Measurements from ENCODE around the gene CATSPERD.

The CATSPERD gene

GRCh38 chr19:5788422-5788821, 68.0 kb downstream of the CATSPERD start:
- no peak for DNase-seq

GRCh38 chr19:5789351-5789761, 68.9 kb downstream of the CATSPERD start:
- DNase-seq = no peak

DNA sequence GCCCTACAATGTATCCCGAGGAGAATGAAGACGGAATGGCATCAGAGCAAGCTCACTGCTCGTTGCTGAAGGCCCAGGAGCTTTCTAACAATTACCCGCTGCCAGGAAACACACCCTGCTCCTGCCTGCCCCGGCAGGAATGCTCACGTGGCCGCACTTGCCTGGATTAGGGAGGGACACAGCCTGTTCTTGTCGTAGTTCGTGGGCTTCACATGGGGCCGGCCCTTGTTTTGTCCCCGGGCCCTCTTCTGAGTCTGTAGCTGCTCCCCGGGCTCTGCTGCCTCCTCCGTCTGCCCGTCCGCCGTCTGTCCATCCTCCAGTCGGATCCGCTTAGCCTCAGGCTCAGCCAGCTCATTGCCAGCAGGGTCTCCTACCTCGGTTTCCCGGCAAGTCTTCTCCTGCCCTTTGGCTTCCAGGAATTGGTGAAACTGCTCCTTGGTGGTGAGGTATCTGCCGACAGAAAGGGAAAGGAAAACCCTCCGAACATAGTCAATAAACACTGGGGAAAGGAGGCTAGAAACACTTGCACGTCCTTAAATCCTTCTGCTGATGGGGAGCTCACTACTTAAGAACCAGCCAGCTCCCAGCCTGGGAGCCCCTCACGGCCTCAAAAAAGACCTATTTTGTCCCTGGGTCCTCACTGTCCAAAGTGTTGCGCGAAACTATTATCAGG, 69.6 kb downstream of the CATSPERD start:
- no peak for DNase-seq

DNA sequence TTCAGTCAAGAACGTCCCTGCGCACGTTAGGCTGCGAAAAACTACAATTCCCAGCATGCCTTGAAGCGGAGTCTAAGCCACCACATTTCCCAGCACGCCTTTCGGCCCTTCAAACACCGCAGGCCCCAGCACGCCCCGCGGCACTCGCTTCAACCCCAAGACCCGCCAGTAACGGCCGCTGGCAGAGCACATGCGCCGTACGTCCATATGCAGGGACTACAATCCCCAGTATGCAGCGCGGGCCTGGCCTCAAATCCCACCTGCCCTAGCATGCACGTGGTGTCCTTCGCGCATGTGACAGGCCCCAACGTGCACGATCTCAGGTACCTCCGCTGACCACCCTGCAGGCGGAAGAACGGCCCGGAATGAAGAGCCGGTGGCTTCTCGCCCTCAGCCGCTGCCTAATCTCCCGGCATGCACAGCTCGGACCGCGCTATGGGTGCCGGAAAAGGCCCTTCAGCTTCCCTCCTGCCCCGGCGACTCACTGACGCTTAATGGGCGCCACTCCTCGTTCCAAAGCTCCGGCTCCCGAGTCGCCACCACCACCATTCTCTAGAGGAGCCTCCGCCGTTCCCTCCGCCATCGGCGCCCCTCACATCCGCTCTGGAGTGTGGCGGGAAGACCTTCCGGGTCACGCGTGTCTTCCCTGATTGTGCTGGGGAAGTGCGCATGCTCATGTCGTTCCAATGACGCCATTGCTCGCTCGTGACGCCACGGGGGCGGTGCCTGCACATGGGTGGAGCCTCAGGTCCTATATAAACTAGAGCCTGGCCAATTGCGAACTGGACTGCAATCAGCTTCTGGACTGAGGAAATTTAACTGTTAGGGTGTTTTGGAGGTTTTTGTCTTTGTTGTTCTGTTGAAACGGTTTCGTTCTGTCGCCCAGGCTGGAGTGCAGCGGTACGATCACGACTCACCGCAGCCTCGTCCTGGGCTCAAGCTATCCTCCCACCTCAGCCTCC, 70.4 kb downstream of the CATSPERD start, which contains the start of gene DUS3L:
Gene DUS3L (minus strand): TSS at position 605 of the 962 bp plus-strand sequence. CDS start 22 bp downstream, at position 583.
- peak; percentile 95 for DNase-seq

DNA sequence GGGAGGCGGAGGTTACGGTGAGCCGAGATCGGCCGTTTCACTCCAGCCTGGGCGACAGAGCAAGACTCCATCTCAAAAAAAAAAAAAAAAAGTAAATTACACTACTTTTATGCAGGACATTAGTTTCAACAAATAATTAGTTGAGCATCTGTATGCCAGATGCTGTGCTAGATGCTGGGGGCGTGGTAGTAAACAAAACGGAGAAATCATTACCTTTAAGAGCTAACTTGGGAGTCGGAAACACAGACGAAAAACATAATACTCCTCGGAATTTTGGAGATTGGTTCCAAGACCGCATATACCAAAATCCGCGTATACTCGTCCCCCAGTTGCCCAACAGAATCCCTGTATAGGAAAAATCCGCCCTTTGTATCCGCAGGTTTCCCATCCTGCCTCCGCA, 71.8 kb downstream of the CATSPERD start:
- no peak for DNase-seq

GRCh38 chr19:5793188-5793587, 72.8 kb downstream of the CATSPERD start:
- DNase-seq = no peak

DNA sequence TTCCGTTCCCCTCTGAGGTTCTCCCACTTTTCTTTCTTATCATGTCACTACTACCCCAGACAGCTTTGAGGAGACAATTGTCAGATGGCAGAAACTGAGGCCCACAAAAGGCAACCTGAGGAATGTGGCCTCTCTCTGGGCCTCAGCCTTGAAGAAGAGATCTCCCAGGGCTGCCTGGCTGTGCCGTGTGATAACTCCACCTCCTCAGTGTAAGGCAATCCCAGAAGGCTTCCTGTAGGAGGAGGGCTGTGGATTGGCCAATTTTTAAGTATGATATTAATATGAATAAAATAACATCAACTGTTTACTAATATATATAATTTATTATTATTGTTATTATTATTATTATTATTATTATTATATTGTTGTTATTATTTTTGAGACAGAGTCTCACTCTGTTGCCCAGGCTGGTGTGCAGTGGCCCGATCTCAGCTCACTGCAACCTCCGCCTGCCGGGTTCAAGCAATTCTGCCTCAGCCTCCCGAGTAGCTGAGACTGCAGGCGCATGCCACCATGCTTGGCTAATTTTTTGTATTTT, 75.0 kb downstream of the CATSPERD start:
- DNase-seq = no peak

DNA sequence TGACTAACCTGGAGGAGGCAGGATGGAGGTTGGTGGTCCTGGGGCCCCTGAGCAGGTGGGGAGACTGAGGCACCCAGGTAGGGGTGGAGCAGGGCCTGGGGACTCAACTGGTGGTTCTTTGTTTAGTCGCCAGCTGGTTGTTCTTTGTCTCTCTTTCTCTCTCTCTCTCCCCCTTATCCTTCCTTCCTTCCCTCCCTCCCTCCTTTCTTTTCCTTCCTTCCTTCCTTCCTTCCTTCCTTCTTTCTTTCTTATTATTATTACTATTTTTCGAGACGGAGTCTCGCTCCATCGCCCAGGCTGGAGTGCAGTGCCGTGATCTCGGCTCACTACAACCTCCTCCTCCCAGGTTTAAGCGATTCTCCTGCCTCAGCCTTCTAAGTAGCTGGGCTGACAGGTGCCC, 77.8 kb downstream of the CATSPERD start:
- DNase-seq = no peak

DNA sequence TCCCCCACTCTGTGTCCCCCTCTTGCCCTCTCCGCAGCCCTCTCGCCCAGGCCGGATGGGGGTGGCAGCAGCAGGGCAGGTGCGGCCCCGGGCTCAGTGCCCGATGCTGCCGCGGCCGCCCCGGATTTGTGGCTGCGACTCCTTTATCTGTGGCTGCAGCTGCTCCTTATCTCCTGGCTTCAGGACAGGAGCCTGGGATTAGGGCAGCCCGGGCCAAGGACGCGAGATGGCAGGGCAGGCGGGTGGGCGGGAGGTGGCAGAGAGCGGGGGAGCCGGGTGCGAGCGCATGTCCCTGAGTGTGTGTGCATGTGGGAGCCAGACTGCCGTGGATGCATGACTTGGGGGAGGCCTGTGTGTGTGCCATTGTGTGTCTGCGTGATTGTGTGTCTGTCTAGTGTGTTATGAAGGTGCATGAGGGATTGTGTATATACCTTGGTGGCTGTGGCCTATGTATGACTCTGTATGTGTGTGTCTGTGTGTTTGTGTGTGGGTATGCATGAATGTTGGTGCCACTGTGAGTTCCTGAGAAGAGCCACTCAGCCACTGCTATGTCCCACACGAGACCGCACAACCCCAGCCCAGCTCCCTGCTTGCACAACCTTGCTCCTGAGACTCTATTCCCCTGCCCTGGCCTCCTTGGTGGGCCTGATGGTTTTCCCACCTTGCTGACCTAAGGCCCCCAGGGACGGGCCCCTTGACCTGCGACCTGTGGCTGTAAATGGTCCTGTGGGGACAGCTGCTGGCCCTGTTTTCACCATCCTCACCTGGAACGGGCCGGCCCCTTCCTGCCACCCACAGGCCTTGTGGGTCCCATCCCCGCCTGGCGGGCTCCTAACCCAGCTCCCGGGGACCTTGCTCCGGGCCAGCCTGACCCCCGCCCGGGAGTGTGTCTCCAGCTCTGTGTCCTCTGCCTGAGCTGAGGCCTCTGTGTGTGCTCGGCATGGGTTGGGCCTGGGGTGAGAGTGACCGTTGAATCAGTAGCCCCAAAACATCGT, 79.1 kb downstream of the CATSPERD start:
- no peak for DNase-seq

DNA sequence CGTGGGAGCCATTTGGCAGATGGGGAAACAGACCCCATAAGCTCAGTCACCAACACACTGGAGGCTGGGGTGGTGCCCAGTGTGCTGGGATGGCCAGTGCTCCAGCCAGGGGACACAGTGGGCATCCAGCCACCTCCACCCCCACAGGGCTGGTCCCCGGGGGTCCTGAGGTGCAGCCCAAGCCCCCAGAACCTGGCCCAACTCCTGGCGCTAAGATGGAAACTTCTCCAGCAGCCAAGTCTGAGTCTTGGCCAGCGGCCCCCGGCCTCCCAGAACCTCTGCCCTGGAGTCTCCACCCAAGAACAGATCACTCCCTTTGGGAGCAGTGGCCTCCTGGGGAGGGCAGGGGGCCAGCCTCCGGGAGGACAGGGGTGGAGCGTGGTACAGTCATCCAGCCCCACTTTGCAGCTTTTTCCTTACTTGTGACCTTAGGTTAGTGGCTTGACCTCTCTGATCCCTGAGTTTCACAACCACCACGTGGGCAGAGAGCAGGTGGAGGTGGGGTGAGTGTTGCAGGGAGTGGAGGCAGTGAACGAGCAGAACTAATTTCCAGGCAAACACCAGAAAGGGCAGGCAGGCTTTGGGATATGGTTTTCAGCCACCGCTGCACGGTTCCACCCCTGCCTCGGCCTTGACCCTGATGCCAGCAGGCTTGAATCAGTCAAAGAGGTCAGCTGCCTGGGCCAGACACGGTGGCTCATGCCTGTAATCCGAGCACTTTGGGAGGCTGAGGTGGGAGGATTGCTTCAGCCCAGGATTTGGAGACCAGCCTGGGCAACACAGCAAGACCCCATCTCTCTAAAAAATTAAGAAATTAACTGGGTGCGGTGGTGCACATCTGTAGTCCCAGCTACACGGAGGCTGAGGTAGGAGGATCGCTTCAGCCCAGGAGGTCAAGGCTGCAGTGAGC, 80.2 kb downstream of the CATSPERD start:
- DNase-seq = no peak

GRCh38 chr19:5801796-5802619, 81.6 kb downstream of the CATSPERD start:
- DNase-seq = peak; percentile 35

GRCh38 chr19:5803441-5803751, 83.0 kb downstream of the CATSPERD start:
- no peak for DNase-seq

GRCh38 chr19:5803752-5804515, 83.5 kb downstream of the CATSPERD start:
- peak; percentile 95 for DNase-seq

DNA sequence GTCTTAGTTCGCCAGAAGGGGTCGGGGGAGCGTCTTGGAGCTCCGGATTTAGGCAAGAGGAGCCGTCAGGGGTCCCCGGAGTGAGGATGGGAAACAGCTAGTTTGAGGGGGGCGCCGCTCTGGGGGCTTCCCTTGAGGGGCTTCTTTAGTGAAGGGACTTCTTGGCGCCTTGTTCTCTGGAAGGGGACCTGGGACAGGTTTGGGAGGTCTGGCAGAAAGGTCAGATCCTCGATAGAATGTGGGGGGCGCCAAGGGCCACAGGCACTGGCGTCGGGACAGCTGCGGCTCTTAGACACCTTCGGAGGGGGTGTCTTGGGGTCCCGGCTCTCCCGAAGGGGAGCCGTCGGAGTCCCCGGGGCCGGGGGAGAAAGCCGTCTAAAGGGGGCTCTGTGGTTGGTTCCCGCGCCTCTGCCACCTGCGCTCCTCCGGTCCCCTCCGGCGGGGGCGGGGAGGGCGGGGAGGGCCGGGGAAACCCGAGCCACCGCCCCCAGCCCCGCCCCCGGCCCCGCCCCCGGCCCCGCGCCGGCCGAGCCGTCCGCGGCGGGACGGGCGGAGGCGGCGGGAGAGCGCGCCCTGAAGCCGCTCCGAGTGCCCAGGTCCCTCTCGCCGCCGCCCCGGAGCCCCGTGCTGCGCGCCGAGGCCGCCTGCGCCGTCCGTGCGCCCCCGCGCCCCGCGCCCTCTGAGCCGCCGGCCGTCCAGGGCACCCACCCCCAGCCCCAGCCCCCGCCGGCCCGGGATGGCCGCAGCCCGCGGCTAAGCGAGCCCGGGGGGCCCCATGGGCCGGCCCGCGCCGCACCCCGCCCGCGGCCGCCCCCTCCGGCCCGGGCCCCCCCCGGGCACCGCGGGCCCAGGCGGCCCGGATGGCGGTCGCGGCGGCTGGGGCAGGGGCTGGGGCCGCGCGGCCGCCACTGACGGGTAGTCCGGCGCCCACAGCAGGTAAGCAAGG, 84.4 kb downstream of the CATSPERD start, which contains the start of gene NRTN:
Gene NRTN (plus strand): TSS at position 552 of the 946 bp plus-strand sequence. CDS start 19,099 bp downstream, outside the sequence.
- DNase-seq = peak; percentile 60

- peak; percentile 84 for DNase-seq
Measured at GRCh38 chr19:5805462-5806132, 85.2 kb downstream of the CATSPERD start.

DNA sequence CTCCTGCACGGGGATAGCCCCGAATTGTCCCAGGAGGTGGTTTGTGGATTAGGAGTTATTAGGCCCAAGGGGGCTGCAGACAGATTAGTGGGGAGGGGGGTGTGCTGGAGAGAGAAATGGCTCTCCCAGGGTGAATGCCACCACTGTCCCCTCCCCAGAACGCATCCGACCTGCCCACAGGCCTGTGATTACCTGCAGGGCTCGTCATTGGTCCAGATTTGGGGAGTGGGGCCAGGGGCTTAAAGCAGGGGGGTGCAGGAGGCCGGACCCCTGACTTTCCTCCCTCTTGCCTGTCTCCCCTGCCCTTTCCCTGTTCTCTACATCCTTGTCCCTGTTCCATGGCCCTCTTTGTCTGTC, 85.7 kb downstream of the CATSPERD start:
- DNase-seq = no peak

- DNase-seq = no peak
Measured at GRCh38 chr19:5806905-5807304, 86.5 kb downstream of the CATSPERD start.
